Panc1 (cell line): ENCODE results near the gene TMEM87A. TPM values are rescaled to one million over a fixed set of nuclear protein-coding genes. Genes with fewer than 3 reads are reported as not detected.

Source experiments
- ATAC-seq: fragments of 200-7000 bp; cut with Tn5 transposase; 2 replicates; pipeline ENCODE4 v1.9.1; 2020; ENCODE audit warnings: mild to moderate bottlenecking, moderate library complexity
- BruUV-seq: library from RNA; stranded (reverse); fragments of 400-500 nt; replicated peaks from 2 replicates; lab custom pipeline; 2021; lab: Mats Ljungman, UMichigan
- CTCF ChIA-PET: fragments of 300-600 bp; sonication (Branson Sonifier 250); formaldehyde crosslinking; loops from one replicate; lab custom pipeline; 2022; ENCODE audit warnings: antibody characterized with exemption; lab: Charles Lee
- POLR2A ChIA-PET: fragments of 300-600 bp; sonication (Branson Sonifier 250); formaldehyde crosslinking; loops from one replicate; lab custom pipeline; 2022; ENCODE audit warnings: antibody characterized with exemption; lab: Charles Lee
- DNase-seq: peaks from one replicate; pipeline ENCODE4 v3.0.0-alpha.2; 2010; ENCODE audit warnings: low read depth, low spot score
- H3K27ac ChIP-seq: 2 replicates; pipeline ENCODE4 v1.5.1; 2011; ENCODE audit warnings: mild to moderate bottlenecking, low read length, inconsistent platforms
- H3K27me3 ChIP-seq: fragments of 200-500 bp; sonication (Bioruptor generic); 2 replicates; pipeline ENCODE4 v1.6.0; 2014; ENCODE audit warnings: low read length, inconsistent platforms; ENCODE audit not compliant: control insufficient read depth, insufficient read depth
- H3K36me3 ChIP-seq: fragments of 200-500 bp; sonication (Bioruptor generic); 2 replicates; pipeline ENCODE4 v1.5.1; 2014; ENCODE audit warnings: inconsistent platforms, mild to moderate bottlenecking, low read length, moderate library complexity; ENCODE audit not compliant: control insufficient read depth, insufficient read depth
- H3K4me1 ChIP-seq: 2 replicates; pipeline ENCODE4 v1.5.1; 2011; ENCODE audit warnings: inconsistent platforms, mild to moderate bottlenecking, low read length, moderate library complexity; ENCODE audit not compliant: control insufficient read depth, insufficient read depth
- H3K4me3 ChIP-seq, 2 experiments: 2 replicates each; pipeline ENCODE4 v1.5.1; 2011 to 2012; ENCODE audit warnings: low read depth in 2 of 2, low read length in 2 of 2, mild to moderate bottlenecking in 2 of 2, inconsistent platforms in 1 of 2, moderate library complexity in 1 of 2
- H3K9me3 ChIP-seq: fragments of 200-500 bp; sonication (Bioruptor generic); 2 replicates; pipeline ENCODE4 v1.5.1; 2014; ENCODE audit warnings: low read depth, mild to moderate bottlenecking, inconsistent platforms, low read length, moderate library complexity; ENCODE audit not compliant: control insufficient read depth, insufficient read depth
- CTCF ChIP-seq: fragments of 450-650 bp; IDR thresholded peaks from 2 replicates; pipeline ENCODE4 v1.5.1; 2017; ENCODE audit warnings: mild to moderate bottlenecking
- POLR2AphosphoS5 ChIP-seq: IDR thresholded peaks from 2 replicates; pipeline ENCODE4 v1.6.1; 2012; ENCODE audit warnings: mild to moderate bottlenecking, low read depth, low read length, moderate library complexity
- REST ChIP-seq, 2 experiments: IDR thresholded peaks; 2 replicates each; pipeline ENCODE4 v1.6.1; 2011 to 2012; ENCODE audit warnings: low read depth in 2 of 2, control low read depth in 1 of 2, low read length in 1 of 2, mild to moderate bottlenecking in 1 of 2, moderate library complexity in 1 of 2; ENCODE audit not compliant: insufficient read depth in 1 of 2
- SIN3A ChIP-seq: IDR thresholded peaks from 2 replicates; pipeline ENCODE4 v1.6.1; 2012; ENCODE audit warnings: low read depth, mild to moderate bottlenecking, low read length, moderate library complexity, borderline replicate concordance; ENCODE audit not compliant: insufficient read depth
- TCF7L2 ChIP-seq: IDR thresholded peaks from 2 replicates; pipeline ENCODE4 v1.6.1; 2011; ENCODE audit warnings: mild to moderate bottlenecking, low read depth, low read length, inconsistent platforms
- in situ Hi-C: cut with HindIII; loops from 2 replicates; pipeline ENCODE4 v1.10.0; 2016; ENCODE audit warnings: low sequenced_read_pairs, low pct_unique_long_range_greater_than_20kb
- intact Hi-C: fragments of 100-400 bp; cut with micrococcal nuclease; formaldehyde crosslinking; loops from one replicate; pipeline ENCODE4 v1.10.0; 2022; ENCODE audit not compliant: unreplicated experiment
- total RNA-seq: library from RNA; stranded (reverse); gene quantifications from one replicate; pipeline ENCODE4 v1.2.1, GENCODE V29; 2021; ENCODE audit not compliant: unreplicated experiment

TMEM87A gene
- total RNA-seq, 1 experiment from 2014 or later, result 49.6 TPM

- no peak overlapping the region for H3K4me3 ChIP-seq
- H3K4me1 ChIP-seq, result peaks cover 5% of the 10 kb centered on the region; the same call in 1 of the 2 replicates
- no peak overlapping the region for H3K27ac ChIP-seq
- no TSS peak for BruUV-seq
- no peaks in the 10 kb centered on the region for H3K9me3 ChIP-seq
- DNase-seq (no peak), ATAC-seq (no peak)
- TF ChIP-seq TCF7L2, result no peak
- no peak for TF ChIP-seq CTCF
- TF ChIP-seq POLR2AphosphoS5, result no peak
- no peak for TF ChIP-seq REST (IDR thresholded peaks at IDR 0.05; ENCODE audit: insufficient read depth in 1 of 2, low read depth in 2 of 2, low read length in 1 of 2)
- no peak for TF ChIP-seq SIN3A
- POLR2A ChIA-PET, result no interaction called here
- intact Hi-C loops, result no loop called here
- H3K36me3 ChIP-seq, result peaks cover 45% of the 10 kb centered on the region
- in situ Hi-C loops, result no loop called here
- H3K27me3 ChIP-seq, result no peaks in the 10 kb centered on the region
- CTCF ChIA-PET, result interaction anchor here (0.6 to 1.2 kb wide), 2 partner anchors 102 to 171 kb away, joined by 3 to 4 read pairs; no protein-coding TSS in a partner anchor
Measured at GRCh38 chr15:42213511-42213910, 59.7 kb downstream of the TMEM87A start.

GRCh38 chr15:42210696-42211095 lies 62.5 kb downstream of the TMEM87A start:
- TSS peak; percentile 4 for BruUV-seq
- CTCF ChIA-PET, result no interaction called here
- Histone ChIP-seq H3K9me3 (no peaks in the 10 kb centered on the region), H3K27ac (no peak overlapping the region), H3K4me1 (peaks cover 11% of the 10 kb centered on the region), H3K27me3 (no peaks in the 10 kb centered on the region), H3K36me3 (peaks cover 29% of the 10 kb centered on the region), H3K4me3 (no peak overlapping the region)
- in situ Hi-C loops, result no loop called here
- ATAC-seq (no peak), DNase-seq (no peak)
- intact Hi-C loops, result no loop called here
- POLR2A ChIA-PET, result no interaction called here
- TF ChIP-seq CTCF, result no peak
- TF ChIP-seq REST (IDR thresholded peaks at IDR 0.05; ENCODE audit: insufficient read depth in 1 of 2, low read depth in 2 of 2, low read length in 1 of 2), result no peak
- no peak for TF ChIP-seq TCF7L2
- no peak for TF ChIP-seq POLR2AphosphoS5
- TF ChIP-seq SIN3A, result no peak
